Keratinocyte (primary cell): ENCODE measurements around the gene SCAND1. TPM values are rescaled to one million over a fixed set of nuclear protein-coding genes. Genes with fewer than 3 reads are reported as not detected.

Experiments used
- DNase-seq: peaks from one replicate; pipeline ENCODE4 v3.0.0-alpha.2; 2011; ENCODE audit warnings: low read depth, missing footprints, low spot score
- FAIRE-seq: peaks from 2 replicates; lab custom pipeline; 2011; peaks lifted over from hg19 to GRCh38; lab: Jason Lieb, UNC
- H2AFZ ChIP-seq: 2 replicates; pipeline ENCODE4 v1.6.0; 2012; ENCODE audit warnings: low read length, control low read depth, inconsistent platforms; ENCODE audit not compliant: control insufficient read depth
- H3K27ac ChIP-seq: 2 replicates; pipeline ENCODE4 v1.5.1; 2011; ENCODE audit warnings: low read length; ENCODE audit not compliant: control insufficient read depth, insufficient read depth
- H3K27me3 ChIP-seq: 3 replicates; pipeline ENCODE4 v1.6.0; 2011; ENCODE audit warnings: low read length; ENCODE audit not compliant: control insufficient read depth, insufficient read depth; ENCODE audit errors: extremely low read depth
- H3K36me3 ChIP-seq, 2 experiments: 2 replicates in 1 of 2; 3 replicates in 1 of 2; pipeline ENCODE4 v1.5.1; 2011; ENCODE audit warnings: low read length in 2 of 2, mild to moderate bottlenecking in 1 of 2; ENCODE audit not compliant: control insufficient read depth in 2 of 2, insufficient read depth in 2 of 2; ENCODE audit errors: extremely low read depth in 1 of 2
- H3K4me1 ChIP-seq: 3 replicates; pipeline ENCODE4 v1.5.1; 2011; ENCODE audit warnings: low read length; ENCODE audit not compliant: control insufficient read depth, insufficient read depth; ENCODE audit errors: extremely low read depth
- H3K4me2 ChIP-seq: 3 replicates; pipeline ENCODE4 v1.6.0; 2011; ENCODE audit warnings: low read depth, low read length; ENCODE audit not compliant: control insufficient read depth, insufficient read depth; ENCODE audit errors: extremely low read depth
- H3K4me3 ChIP-seq, 3 experiments: fragments of 200-600 bp in 1 of 3; sonication (generic) in 1 of 3; 2 replicates in 2 of 3; 3 replicates in 1 of 3; pipeline ENCODE4 v1.5.1; 2011 to 2016; ENCODE audit warnings: low read length in 3 of 3, mild to moderate bottlenecking in 3 of 3, control low read depth in 2 of 3, inconsistent platforms in 1 of 3, low read depth in 1 of 3, mixed read lengths in 1 of 3, mixed run types in 1 of 3, moderate library complexity in 1 of 3; ENCODE audit not compliant: control insufficient read depth in 2 of 3, insufficient read depth in 2 of 3; ENCODE audit errors: extremely low read depth in 1 of 3
- H3K79me2 ChIP-seq: 2 replicates; pipeline ENCODE4 v1.6.0; 2012; ENCODE audit warnings: low read length; ENCODE audit not compliant: control insufficient read depth, insufficient read depth
- H3K9ac ChIP-seq: 3 replicates; pipeline ENCODE4 v1.6.0; 2011; ENCODE audit warnings: low read length; ENCODE audit not compliant: control insufficient read depth, insufficient read depth; ENCODE audit errors: extremely low read depth
- H3K9me1 ChIP-seq: 3 replicates; pipeline ENCODE4 v1.6.0; 2011; ENCODE audit warnings: low read length; ENCODE audit not compliant: control insufficient read depth, insufficient read depth; ENCODE audit errors: extremely low read depth
- H3K9me3 ChIP-seq: 2 replicates; pipeline ENCODE4 v1.5.1; 2012; ENCODE audit warnings: low read depth, low read length; ENCODE audit not compliant: control insufficient read depth
- H4K20me1 ChIP-seq: 3 replicates; pipeline ENCODE4 v1.6.0; 2011; ENCODE audit warnings: low read length; ENCODE audit not compliant: control insufficient read depth, insufficient read depth; ENCODE audit errors: extremely low read depth
- EZH2 ChIP-seq: IDR thresholded peaks from one replicate; pipeline ENCODE4 v1.6.1; 2012; ENCODE audit warnings: inconsistent platforms, mild to moderate bottlenecking, low read length, moderate library complexity
- dilution Hi-C: fragments of 300-500 bp; cut with MboI; formaldehyde crosslinking; loops from one replicate; pipeline ENCODE4 v1.7.0; 2020; ENCODE audit warnings: low sequenced_read_pairs; ENCODE audit not compliant: extremely low pct_ligation_motif_present
- polyA plus RNA-seq, 5 experiments: library from polyadenylated mRNA; depleted of rRNA in 3 of 5; stranded (reverse) in 3 of 5; stranded (forward) in 1 of 5; unstranded in 1 of 5; fragments of >200 nt; gene quantifications; 1 replicate in 1 of 5; 2 replicates in 3 of 5; 3 replicates in 1 of 5; pipeline versions ENCODE4 v1.2.1 to v1.2.3, GENCODE V29; 2011 to 2012; ENCODE audit warnings: missing spikeins in 2 of 5, low read depth in 1 of 5, low replicate concordance in 1 of 5
- TF ChIP-seq, protein P1 (sequence below), 3 experiments: IDR thresholded peaks in 1 of 3; conservative IDR thresholded peaks in 1 of 3; optimal IDR thresholded peaks in 1 of 3; 2 replicates in 2 of 3; 3 replicates in 1 of 3; pipeline versions ENCODE3 to v1.5.1; 2011; ENCODE audit warnings: low read length in 3 of 3, mild to moderate bottlenecking in 3 of 3, moderate library complexity in 2 of 3, control low read depth in 1 of 3, inconsistent platforms in 1 of 3; ENCODE audit not compliant: insufficient read depth in 2 of 3; ENCODE audit errors: extremely low read depth in 1 of 3

Gene SCAND1
- polyA plus RNA-seq, 1 donor (not counting 4 experiments of a cell fraction or from before 2014, with no cell fraction given) = 5.8 TPM

GRCh38 chr20:35929301-35929700, 25.0 kb downstream of the SCAND1 start:
- no peaks in the 10 kb centered on the region for H3K27me3 ChIP-seq
- H3K27ac ChIP-seq = no peak overlapping the region
- H3K9ac ChIP-seq = no peak overlapping the region
- no peak overlapping the region for H3K4me2 ChIP-seq
- no peak for TF ChIP-seq EZH2
- TF ChIP-seq, protein P1, sequence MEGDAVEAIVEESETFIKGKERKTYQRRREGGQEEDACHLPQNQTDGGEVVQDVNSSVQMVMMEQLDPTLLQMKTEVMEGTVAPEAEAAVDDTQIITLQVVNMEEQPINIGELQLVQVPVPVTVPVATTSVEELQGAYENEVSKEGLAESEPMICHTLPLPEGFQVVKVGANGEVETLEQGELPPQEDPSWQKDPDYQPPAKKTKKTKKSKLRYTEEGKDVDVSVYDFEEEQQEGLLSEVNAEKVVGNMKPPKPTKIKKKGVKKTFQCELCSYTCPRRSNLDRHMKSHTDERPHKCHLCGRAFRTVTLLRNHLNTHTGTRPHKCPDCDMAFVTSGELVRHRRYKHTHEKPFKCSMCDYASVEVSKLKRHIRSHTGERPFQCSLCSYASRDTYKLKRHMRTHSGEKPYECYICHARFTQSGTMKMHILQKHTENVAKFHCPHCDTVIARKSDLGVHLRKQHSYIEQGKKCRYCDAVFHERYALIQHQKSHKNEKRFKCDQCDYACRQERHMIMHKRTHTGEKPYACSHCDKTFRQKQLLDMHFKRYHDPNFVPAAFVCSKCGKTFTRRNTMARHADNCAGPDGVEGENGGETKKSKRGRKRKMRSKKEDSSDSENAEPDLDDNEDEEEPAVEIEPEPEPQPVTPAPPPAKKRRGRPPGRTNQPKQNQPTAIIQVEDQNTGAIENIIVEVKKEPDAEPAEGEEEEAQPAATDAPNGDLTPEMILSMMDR (optimal IDR thresholded peaks at IDR 0.05 in 1 of 3, IDR thresholded peaks at IDR 0.05 in 1 of 3, conservative IDR thresholded peaks at IDR 0.05 in 1 of 3; ENCODE audit: extremely low read depth in 1 of 3, insufficient read depth in 2 of 3, low read length in 3 of 3) = no peak
- DNase-seq = no peak
- no peaks in the 10 kb centered on the region for H4K20me1 ChIP-seq
- H3K4me3 ChIP-seq = no peak overlapping the region
- dilution Hi-C loops = no loop called here
- H3K9me1 ChIP-seq = no peaks in the 10 kb centered on the region
- H2AFZ ChIP-seq = no peak overlapping the region
- H3K36me3 ChIP-seq = peaks cover 11 to 18% of the 10 kb centered on the region in 2 experiments
- H3K9me3 ChIP-seq = no peaks in the 10 kb centered on the region
- H3K4me1 ChIP-seq = no peaks in the 10 kb centered on the region
- no peaks in the 10 kb centered on the region for H3K79me2 ChIP-seq
- FAIRE-seq = no peak

GRCh38 chr20:35920523-35920922, 33.8 kb downstream of the SCAND1 start:
- H3K27me3 ChIP-seq = no peaks in the 10 kb centered on the region
- peaks cover 4 to 10% of the 10 kb centered on the region in 2 experiments for H3K36me3 ChIP-seq
- H3K27ac ChIP-seq = no peak overlapping the region
- H3K9ac ChIP-seq = no peak overlapping the region
- TF ChIP-seq, protein P1 (optimal IDR thresholded peaks at IDR 0.05 in 1 of 3, IDR thresholded peaks at IDR 0.05 in 1 of 3, conservative IDR thresholded peaks at IDR 0.05 in 1 of 3; ENCODE audit: extremely low read depth in 1 of 3, insufficient read depth in 2 of 3, low read length in 3 of 3) = no peak
- TF ChIP-seq EZH2 = no peak
- H4K20me1 ChIP-seq = no peaks in the 10 kb centered on the region
- H2AFZ ChIP-seq = no peak overlapping the region
- DNase-seq = no peak
- no peak overlapping the region for H3K4me2 ChIP-seq
- FAIRE-seq = no peak
- H3K9me1 ChIP-seq = no peaks in the 10 kb centered on the region
- H3K4me3 ChIP-seq = no peak overlapping the region
- dilution Hi-C loops = no loop called here
- no peaks in the 10 kb centered on the region for H3K79me2 ChIP-seq
- no peaks in the 10 kb centered on the region for H3K9me3 ChIP-seq
- H3K4me1 ChIP-seq = no peaks in the 10 kb centered on the region
